Tibial nerve (tissue), 4 donors: ENCODE measurements around the gene TMEM147.

Source experiments
- CTCF ChIP-seq, 5 experiments: fragments of 200-600 bp in 3 of 5; fragments of 450-650 bp in 2 of 5; sonication (generic) in 3 of 5; IDR thresholded peaks; one replicate each; pipeline ENCODE4 v1.5.1; 2016 to 2019; ENCODE audit warnings: antibody characterized with exemption in 5 of 5, mild to moderate bottlenecking in 3 of 5, moderate library complexity in 2 of 5
- EP300 ChIP-seq, 2 donors: sonication (generic); formaldehyde crosslinking; IDR thresholded peaks; one replicate each; pipeline ENCODE4 v1.6.1; 2017; ENCODE audit warnings: antibody characterized with exemption in 2 of 2, mild to moderate bottlenecking in 1 of 2

GRCh38 chr19:35514282-35514809 lies 31.1 kb upstream of the TMEM147 start:
- TF ChIP-seq CTCF (IDR thresholded peaks at IDR 0.05) (no peak), EP300 (IDR thresholded peaks at IDR 0.05) (no peak)
